GM08714 (cell line): ENCODE results near the gene PPP5C.
"Not testable (repeated sequence)": the region's sequence is repeated elsewhere in the genome, so short reads cannot be mapped to it uniquely, and the experiment has no call there.

Experiments used
- H3K4me3 ChIP-seq: fragments of 200-500 bp; sonication (Bioruptor generic); 2 replicates; pipeline ENCODE4 v1.5.1; 2014; ENCODE audit warnings: mild to moderate bottlenecking, low read length, inconsistent platforms
- ZNF274 ChIP-seq: IDR thresholded peaks from 2 replicates; pipeline ENCODE4 v1.6.1; 2012; ENCODE audit warnings: mild to moderate bottlenecking, low read depth, low read length

PPP5C gene

DNA sequence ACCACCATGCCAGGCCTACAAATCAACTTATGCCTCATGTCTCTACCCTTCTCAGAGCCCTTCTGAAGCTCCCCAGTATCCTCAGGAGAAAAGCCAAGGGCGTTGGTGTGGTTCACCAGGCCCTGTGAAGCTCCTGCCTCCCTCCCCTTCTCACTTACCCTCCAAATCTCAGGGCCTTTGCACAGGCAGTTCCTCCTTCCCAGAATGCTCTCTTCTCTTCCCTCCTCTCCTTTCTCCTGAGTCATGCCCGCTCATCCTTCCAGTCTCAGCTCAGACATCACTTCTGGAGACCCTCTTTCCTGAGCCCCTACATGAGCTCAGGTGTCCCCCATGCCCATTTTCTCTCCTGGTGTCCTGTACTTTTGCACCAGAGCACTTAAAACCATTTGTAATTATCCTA lies 29.5 kb upstream of the PPP5C start:
- no peak overlapping the region for H3K4me3 ChIP-seq
- TF ChIP-seq ZNF274: no peak

DNA sequence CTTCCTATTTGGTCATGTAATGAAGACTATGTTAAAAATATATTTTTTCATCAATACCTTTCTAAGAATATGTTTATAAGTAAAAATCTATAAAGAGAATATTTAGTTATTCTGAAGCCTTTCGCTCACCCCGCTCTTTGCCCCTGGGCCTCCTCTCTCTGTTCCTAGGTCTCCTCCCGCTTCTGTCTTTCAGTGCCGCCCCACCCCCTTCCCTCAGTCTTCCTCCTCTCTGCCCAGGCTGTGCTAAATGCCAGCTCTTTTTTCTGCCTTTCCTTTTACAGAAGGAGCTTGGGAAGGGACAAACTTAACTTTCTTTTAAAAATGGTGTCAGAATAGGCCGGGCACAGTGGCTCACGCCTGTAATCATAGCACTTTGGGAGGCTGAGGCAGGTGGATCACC lies 27.3 kb upstream of the PPP5C start:
- no peak overlapping the region for H3K4me3 ChIP-seq
- TF ChIP-seq ZNF274: no peak

DNA sequence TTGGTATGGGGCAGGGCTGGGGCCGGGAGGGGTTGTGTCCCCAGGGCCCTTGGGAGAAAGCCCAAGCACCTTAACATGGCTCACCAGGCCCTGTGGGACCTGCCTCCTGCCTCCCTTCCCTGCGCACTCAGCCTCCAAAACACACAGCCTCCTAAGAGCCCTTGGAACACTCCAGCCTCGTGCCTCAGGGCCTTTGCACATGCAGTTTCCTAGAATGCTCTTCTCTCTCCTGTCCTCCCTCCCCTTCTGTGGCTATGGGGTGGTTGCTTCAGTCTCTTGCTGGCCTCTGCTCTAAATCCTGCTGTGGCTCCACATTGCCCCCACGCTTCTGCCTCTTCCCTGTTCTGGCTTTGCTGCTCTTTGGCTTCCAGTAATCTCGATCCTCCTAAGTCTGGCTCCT lies 26.3 kb upstream of the PPP5C start:
- no peak overlapping the region for H3K4me3 ChIP-seq
- no peak for TF ChIP-seq ZNF274

DNA sequence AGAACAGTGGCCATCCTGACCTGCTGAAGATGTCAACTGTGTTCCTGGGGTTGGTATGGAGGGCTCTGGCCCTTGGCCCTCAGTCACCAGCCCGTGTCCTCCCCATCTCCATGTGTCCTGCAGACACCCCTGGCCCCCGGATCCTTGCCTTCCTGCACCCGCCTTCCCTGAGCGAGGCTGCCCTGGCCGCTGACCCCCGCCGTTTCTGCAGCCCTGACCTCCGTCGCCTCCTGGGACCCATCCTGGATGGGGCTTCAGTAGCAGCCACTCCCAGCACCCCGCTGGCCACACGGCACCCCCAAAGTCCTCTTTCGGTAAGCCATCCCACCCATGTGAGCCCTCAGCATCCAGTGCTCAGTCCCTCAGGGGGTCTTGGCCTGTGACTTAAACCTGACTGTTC lies 25.2 kb upstream of the PPP5C start:
- no peak overlapping the region for H3K4me3 ChIP-seq
- TF ChIP-seq ZNF274: no peak

DNA sequence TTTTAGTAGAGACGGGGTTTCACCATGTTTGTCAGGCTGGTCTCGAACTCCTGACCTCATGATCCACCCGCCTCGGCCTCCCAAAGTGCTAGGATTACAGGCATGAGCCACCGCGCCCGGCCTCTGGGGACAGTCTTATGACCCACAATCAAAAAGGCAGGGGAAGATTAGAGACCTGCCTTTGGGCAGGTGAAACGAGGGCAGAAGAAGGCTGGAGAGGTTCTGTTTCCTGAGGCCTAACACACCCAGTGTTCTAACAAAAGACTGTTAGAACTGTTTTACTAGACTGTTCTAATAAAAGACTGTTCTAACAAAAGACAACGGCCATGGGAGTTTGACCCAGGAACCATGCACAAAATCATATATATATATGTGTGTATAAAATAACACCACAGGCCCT lies 23.7 kb upstream of the PPP5C start:
- not testable (repeated sequence) for H3K4me3 ChIP-seq

DNA sequence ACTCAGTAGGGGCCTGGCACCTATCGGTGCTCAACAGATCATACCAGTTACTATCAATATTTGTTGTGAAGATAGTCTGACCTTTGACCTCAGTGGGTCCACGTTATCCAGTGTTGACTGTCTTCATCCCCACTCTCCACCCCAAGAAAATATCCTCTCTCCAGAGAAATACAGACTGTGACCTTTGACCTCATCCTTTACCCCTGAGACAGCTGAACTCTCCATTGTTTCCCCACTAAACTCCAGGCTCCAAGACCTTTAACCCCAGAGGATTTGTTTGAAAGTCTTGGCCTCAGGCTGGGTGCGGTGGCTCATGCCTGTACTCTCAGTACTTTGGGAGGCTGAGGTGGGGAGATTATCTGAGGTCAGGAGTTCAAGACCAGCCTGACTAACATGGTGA lies 22.6 kb upstream of the PPP5C start:
- no peak overlapping the region for H3K4me3 ChIP-seq
- TF ChIP-seq ZNF274: no peak

DNA sequence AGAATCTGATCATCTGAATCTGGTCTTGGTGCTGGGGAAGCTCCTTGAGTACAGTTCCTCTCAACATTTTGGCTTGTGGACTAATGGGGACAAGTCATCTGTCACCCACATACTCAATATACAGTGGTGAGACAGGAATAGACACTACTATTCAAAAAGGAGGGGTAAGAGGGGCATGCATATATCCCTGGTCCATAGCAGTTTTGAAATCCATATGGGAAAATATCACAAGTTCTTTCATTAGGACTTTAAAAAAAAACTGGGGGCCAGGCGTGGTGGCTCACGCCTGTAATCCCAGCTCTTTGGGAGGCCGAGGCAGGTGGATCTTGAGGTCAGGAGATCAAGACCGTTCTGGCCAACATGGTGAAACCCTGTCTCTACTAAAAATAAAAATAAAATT lies 20.3 kb upstream of the PPP5C start:
- no peak for TF ChIP-seq ZNF274

DNA sequence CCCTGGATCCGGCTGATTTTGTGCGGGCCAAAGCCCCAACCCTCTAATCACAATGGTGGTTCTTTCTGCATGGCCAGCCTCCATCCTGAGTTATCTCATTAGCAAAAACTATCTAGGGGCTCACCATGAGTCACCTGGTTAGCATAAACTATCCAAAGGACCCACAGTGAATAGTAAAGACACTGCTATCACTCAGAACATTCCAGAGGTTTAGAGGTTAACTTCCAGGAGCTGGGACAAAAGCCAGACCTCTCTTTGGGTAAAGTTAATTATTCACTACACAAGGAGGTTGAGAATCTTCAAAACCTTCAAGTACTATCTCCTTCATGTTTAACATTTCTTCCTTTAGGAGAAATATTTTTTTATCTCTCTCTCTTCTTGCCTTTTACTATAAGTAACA lies 18.8 kb upstream of the PPP5C start:
- H3K4me3 ChIP-seq: no peak overlapping the region
- no peak for TF ChIP-seq ZNF274

More for the DNA sequence above, 20.3 kb upstream of the PPP5C start:
- no peak overlapping the region for H3K4me3 ChIP-seq

DNA sequence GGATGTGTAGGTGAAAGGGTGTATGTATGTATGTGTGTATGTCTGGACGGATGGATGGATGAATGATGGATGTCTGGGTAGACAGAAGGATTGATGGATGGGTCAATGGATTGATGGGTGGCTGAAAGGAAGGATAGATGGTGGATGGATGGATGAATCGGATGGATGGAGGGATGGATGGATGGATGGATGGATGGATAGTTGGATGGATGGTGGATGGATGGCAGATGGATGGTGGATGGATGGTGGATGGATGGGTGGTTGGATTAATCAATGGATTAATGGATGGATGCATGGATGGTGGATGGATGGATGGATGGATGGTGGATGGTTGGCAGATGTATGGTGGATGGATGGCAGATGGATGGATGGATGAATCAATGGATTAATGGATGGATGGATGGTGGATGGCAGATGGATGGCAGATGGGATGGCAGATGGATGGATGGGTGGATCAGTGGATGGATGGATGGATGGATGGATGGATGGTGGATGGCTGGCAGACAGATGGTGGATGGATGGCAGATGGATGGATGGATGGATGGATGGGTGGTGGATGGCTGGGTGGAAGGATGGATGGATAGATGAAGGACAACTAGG lies 16.5 kb upstream of the PPP5C start:
- TF ChIP-seq ZNF274: no peak
- H3K4me3 ChIP-seq: no peak overlapping the region

DNA sequence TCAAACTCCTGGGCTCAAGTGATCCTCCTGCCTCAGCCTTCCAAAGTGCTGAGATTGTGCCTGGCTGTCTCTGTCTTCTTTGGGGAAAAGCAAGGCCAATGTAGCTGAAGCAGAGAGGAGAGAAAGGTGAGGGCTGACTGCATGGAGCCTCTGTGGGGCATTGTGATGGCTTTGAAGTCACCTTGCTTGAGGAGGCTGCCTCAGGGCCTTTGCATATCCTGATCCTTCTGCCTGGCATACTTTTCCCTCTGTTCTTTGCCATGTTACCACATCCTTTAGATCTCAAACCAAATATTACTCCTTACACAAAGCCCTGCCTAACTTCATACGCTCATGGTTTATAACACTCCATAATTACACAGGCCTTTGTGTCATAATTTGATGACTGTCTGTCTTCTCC lies 9.4 kb upstream of the PPP5C start:
- no peak for TF ChIP-seq ZNF274
- H3K4me3 ChIP-seq: no peak overlapping the region

DNA sequence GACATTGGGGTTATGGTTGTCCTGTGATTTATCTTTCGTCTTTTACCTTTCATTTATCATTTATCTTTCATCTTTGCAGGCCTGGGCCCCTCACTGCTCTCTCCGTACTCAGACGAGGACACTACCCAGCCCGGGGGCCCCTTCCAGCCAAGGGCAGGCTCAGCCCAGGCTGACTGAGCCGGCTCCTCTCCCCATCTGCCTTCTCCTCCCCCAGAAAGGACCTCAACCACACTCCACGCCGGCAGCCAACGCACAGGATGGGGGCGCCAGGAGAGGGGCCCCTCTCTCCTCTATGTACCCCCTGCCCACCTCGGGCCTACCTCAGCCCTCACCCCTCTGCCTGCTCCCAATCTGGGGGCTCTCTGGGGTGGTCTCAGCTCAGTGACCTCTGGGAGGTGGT lies 7.4 kb upstream of the PPP5C start:
- TF ChIP-seq ZNF274: no peak
- H3K4me3 ChIP-seq: no peak overlapping the region

DNA sequence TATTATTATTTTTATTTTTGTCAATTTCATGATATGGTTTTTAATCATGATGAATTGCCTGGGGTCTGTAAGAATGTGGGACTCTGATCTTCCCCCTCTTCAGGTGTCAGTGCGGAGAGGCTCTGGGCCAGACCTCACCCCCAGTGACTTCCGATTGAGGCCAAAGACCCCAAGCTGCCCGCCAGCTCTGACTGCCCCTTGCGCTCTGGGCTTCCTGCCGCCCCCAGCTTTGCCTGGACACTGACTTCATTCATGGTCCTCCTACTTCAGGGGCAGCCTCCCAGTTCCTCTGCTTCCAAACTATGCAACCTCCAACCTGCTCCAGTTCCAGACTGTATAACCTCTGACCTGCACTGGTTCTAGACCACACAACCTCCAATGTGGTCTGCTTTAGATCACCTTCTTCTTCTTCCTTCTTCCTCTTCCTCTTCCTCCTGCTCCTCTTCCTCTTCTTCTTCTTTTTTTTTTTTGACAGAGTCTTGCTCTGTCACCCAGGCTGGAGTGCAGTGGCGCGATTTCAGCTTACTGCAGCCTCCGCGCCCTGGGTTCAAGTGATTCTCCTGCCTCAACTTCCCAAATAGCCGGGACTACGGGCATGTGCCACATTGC lies 6.7 kb upstream of the PPP5C start:
- no peak for TF ChIP-seq ZNF274
- H3K4me3 ChIP-seq: no peak overlapping the region

DNA sequence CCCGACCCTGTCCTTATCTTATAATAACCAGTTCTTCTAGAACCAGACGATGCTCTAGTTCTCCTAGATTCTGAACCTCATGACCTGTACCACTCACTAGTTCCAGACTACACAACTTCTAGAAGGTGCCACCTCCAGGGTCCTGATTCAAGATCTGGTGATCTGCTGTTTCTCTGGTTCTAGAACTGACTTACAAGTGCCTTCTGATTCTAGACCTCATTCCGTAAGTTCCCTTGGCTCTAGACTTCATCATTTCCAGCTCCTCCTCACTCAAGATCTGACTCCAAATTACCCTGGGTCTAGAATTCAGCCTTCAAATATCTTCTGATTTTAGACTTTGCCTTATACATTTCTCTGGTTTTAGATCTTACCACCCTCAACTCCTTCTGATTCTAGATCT lies 5.0 kb upstream of the PPP5C start:
- no peak overlapping the region for H3K4me3 ChIP-seq
- no peak for TF ChIP-seq ZNF274

DNA sequence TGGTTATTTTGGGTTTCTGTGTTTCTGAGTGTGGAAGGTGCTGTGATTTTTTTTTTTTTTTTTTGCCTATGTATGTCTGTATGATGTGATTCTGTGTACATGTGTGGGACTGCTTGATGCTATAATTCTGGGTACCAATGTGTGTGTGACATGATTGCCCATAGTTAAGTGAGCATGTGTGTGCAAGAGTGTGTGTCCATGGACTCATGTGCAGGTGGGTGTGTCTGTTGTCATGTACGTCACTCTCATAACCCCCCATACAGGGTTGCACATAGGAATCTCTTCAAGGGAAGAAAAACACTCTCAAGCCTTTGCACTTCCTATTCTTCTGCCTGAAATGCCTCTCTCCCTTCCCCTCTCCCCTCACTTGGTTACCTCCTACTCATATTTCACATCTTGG lies 2.5 kb upstream of the PPP5C start:
- no peak overlapping the region for H3K4me3 ChIP-seq
- TF ChIP-seq ZNF274: no peak

DNA sequence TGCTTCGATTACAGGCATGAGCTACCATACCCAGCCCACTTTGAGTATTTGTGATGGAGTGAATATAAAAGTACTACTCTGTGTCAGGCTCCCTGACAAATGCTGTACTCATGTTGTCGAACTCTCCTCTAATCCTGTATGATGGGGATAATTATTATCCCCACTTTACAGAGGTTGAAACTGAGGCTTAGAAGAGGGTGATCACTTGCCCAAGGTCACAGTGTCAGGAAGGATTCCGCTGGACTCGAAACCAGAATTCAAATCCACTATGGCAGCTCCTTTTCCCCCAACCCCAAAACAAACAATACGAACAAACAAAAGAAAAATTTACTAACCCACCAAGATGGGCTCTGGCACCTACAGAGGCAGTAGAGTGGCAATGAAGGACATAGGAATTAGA lies 1.7 kb upstream of the PPP5C start:
- no peak for TF ChIP-seq ZNF274
- H3K4me3 ChIP-seq: no peak overlapping the region

DNA sequence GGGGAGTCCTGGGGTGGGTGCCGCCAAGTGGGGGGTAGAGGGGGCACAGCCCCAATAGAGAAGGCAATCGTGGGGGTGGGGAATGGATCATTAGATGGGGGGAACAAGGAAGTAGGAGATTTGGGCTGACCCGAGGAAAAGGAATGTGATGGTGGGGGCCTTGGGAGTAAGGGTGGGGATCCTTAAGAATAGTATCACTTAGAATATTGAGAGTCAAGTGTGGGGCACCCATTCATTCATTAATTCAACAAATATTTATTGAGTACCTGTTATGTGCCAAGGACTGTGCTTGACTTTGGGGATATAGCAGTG lies 641 bp downstream of the PPP5C start:
- H3K4me3 ChIP-seq: peak overlapping the region; percentile 86
- TF ChIP-seq ZNF274: no peak
